IMR-90 (cell line): ENCODE measurements around the gene SLC29A1. TPM values are rescaled to one million over a fixed set of nuclear protein-coding genes. Genes with fewer than 3 reads are reported as not detected.

Source experiments
- CEBPB ChIP-seq: IDR thresholded peaks from 2 replicates; pipeline ENCODE4 v1.6.1; 2012; ENCODE audit warnings: low read depth, low read length, improper control_type of control experiment
- CHD1 ChIP-seq: IDR thresholded peaks from 2 replicates; pipeline ENCODE4 v1.6.1; 2012; ENCODE audit warnings: low read depth, low read length, improper control_type of control experiment
- FOS ChIP-seq: fragments of 150-350 bp; IDR thresholded peaks from 2 replicates; pipeline ENCODE4 v1.6.1; 2016; ENCODE audit warnings: low read depth, low read length
- MAFK ChIP-seq: IDR thresholded peaks from 2 replicates; pipeline ENCODE4 v1.6.1; 2012; ENCODE audit warnings: low read depth, low read length, improper control_type of control experiment
- MAZ ChIP-seq: IDR thresholded peaks from 2 replicates; pipeline ENCODE4 v1.6.1; 2012; ENCODE audit warnings: low read depth, mild to moderate bottlenecking, low read length, improper control_type of control experiment, moderate library complexity, borderline replicate concordance
- POLR2A ChIP-seq: IDR thresholded peaks from 2 replicates; pipeline ENCODE4 v1.6.1; 2012; ENCODE audit warnings: mild to moderate bottlenecking, low read depth, low read length
- RCOR1 ChIP-seq: IDR thresholded peaks from 2 replicates; pipeline ENCODE4 v1.6.1; 2012; ENCODE audit warnings: mild to moderate bottlenecking, low read length, improper control_type of control experiment; ENCODE audit not compliant: insufficient replicate concordance
- SMC3 ChIP-seq: fragments of 150-350 bp; IDR thresholded peaks from 2 replicates; pipeline ENCODE4 v1.6.1; 2016; ENCODE audit warnings: low read depth, mild to moderate bottlenecking, antibody characterized with exemption, low read length, moderate library complexity
- polyA plus RNA-seq, 3 experiments: library from polyadenylated mRNA; depleted of rRNA; stranded (reverse); fragments of >200 nt; gene quantifications; 2 replicates each; pipeline ENCODE4 v1.2.3, GENCODE V29; 2012; ENCODE audit warnings: low replicate concordance in 1 of 3
- total RNA-seq: library from RNA; depleted of rRNA; stranded (reverse); fragments of >200 nt; gene quantifications from 2 replicates; pipeline ENCODE4 v1.2.3, GENCODE V29; 2012

The SLC29A1 gene
- total and polyA plus RNA-seq, 2 of the 4 experiments (the other 2 are of a cell fraction): 4.1 to 22.1 TPM

- TF ChIP-seq SMC3: no peak
- TF ChIP-seq CHD1: no peak
- no peak for TF ChIP-seq MAFK
- TF ChIP-seq RCOR1: no peak
- no peak for TF ChIP-seq CEBPB
- no peak for TF ChIP-seq POLR2A
- TF ChIP-seq MAZ: no peak
- TF ChIP-seq FOS: no peak
Measured at GRCh38 chr6:44233567-44234100, 10.2 kb downstream of the SLC29A1 start (continued).
